ENCODE data around the gene EIF2S2. TPM values are rescaled to one million over a fixed set of nuclear protein-coding genes. Genes with fewer than 3 reads are reported as not detected.

Gene EIF2S2
- total RNA-seq, 1 experiment from 2014 or later: 124 TPM

DNA sequence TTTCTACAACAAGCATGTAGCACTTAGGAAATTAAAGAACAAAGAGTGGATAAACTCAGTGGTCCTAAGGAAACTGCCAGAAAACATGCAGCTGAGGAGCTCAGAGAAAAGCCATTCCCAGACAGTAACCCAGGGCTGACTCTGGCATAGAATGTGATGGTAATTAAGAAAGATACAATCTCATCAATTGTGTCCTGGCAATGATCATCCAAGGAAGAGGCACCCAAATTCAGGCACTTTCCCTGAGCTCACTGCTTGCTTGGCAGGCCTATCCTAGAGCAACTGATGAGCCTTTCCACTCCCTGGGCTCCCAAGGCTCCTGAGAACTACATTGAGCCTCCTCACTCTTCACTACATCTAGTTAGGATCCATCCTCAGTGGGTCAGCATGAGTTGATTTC, 16.2 kb downstream of the EIF2S2 start (continued):
- no peak for TF ChIP-seq FOXJ3 (CRISPR knock-in tag; IDR thresholded peaks at IDR 0.05; ENCODE audit: borderline replicate concordance)

DNA sequence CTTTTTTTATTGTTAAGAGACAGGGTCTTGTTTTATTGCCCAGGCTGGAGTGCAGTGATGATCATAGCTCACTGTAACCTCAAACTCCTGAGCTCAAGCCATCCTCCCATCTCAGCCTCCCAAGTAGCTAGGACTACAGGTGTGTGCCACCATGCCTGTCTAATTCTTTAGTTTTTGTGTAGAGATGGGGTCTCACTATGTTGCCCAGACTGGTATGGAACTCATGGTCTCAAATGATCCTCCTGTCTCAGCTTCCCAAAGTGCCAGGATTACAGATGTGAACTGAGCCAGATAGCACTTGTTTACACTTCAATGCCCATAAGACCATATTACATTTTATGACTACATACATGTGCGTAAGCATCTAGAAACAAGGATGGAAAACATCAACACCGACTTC, 18.1 kb downstream of the EIF2S2 start:
- Mint-ChIP-seq H3K27ac (no peak overlapping the region), H3K27me3 (ENCODE audit: low read depth) (no peaks in the 10 kb centered on the region), H3K36me3 (peaks cover 89% of the 10 kb centered on the region), H3K9me3 (no peaks in the 10 kb centered on the region), H3K4me3 (no peak overlapping the region), H3K4me1 (no peaks in the 10 kb centered on the region)
- ChIA-PET POLR2A (interaction anchor here (1.2 kb wide), 1 partner anchor 11 kb away, joined by 3 read pairs; no protein-coding TSS in a partner anchor), CTCF (interaction anchor here (0.6 kb wide), 1 partner anchor 231 kb away, joined by 3 read pairs; no protein-coding TSS in a partner anchor)
- ATAC-seq (no peak), DNase-seq (ENCODE audit: low spot score) (no peak)
- TF ChIP-seq ZNF121 (CRISPR knock-in tag; IDR thresholded peaks at IDR 0.05): peak; percentile 90
- TF ChIP-seq, protein P1, sequence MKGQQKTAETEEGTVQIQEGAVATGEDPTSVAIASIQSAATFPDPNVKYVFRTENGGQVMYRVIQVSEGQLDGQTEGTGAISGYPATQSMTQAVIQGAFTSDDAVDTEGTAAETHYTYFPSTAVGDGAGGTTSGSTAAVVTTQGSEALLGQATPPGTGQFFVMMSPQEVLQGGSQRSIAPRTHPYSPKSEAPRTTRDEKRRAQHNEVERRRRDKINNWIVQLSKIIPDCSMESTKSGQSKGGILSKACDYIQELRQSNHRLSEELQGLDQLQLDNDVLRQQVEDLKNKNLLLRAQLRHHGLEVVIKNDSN (CRISPR knock-in tag; IDR thresholded peaks at IDR 0.05): no peak
- TF ChIP-seq IRF2 (CRISPR knock-in tag; IDR thresholded peaks at IDR 0.05; ENCODE audit: borderline replicate concordance, low read depth): no peak

DNA sequence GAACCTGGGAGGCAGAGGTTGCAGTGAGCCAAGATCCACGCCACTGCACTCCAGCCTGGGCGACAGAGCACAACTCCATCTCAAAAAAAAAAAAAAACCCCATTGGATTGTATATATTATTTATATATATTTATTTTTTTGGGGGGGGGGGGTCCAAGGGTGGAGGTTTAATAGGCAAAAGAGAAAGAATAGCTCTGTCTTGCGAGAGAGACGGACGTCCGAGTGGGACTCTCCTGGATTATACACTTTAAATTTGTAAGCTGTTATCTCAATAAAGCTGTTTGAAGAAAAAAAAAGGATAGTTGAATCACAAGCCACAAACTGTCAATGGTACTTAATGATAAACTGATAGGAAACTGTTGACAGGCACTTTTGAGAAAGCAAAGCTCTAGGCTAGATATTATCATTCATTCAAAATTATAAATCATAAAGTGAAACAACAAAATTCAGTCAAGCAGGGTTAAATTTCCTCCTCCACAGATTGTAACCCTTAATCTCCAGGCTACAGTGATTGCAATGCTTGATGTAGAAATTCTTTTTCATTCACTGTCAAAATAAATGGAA, 20.3 kb downstream of the EIF2S2 start:
- H3K36me3 Mint-ChIP-seq: peaks cover 82% of the 10 kb centered on the region
- POLR2A ChIA-PET: interaction anchor here (1.5 kb wide), 1 partner anchor 20 kb away, joined by 5 read pairs; the partner anchor contains the start of gene EIF2S2
- no peak for ATAC-seq
- CTCF ChIA-PET: no interaction called here
- no peak overlapping the region for H3K27ac Mint-ChIP-seq
- H3K4me1 Mint-ChIP-seq: no peaks in the 10 kb centered on the region
- DNase-seq (ENCODE audit: low spot score): no peak
- H3K9me3 Mint-ChIP-seq: no peaks in the 10 kb centered on the region
- no peaks in the 10 kb centered on the region for H3K27me3 Mint-ChIP-seq (ENCODE audit: low read depth)
- TF ChIP-seq NR2C2 (CRISPR knock-in tag; IDR thresholded peaks at IDR 0.05) (no peak), HMGA2 (CRISPR knock-in tag; IDR thresholded peaks at IDR 0.05) (no peak), RELA (CRISPR knock-in tag; IDR thresholded peaks at IDR 0.05; ENCODE audit: borderline replicate concordance) (no peak), KAT7 (CRISPR knock-in tag; IDR thresholded peaks at IDR 0.05; ENCODE audit: borderline replicate concordance) (no peak)
- TF ChIP-seq, protein P2, sequence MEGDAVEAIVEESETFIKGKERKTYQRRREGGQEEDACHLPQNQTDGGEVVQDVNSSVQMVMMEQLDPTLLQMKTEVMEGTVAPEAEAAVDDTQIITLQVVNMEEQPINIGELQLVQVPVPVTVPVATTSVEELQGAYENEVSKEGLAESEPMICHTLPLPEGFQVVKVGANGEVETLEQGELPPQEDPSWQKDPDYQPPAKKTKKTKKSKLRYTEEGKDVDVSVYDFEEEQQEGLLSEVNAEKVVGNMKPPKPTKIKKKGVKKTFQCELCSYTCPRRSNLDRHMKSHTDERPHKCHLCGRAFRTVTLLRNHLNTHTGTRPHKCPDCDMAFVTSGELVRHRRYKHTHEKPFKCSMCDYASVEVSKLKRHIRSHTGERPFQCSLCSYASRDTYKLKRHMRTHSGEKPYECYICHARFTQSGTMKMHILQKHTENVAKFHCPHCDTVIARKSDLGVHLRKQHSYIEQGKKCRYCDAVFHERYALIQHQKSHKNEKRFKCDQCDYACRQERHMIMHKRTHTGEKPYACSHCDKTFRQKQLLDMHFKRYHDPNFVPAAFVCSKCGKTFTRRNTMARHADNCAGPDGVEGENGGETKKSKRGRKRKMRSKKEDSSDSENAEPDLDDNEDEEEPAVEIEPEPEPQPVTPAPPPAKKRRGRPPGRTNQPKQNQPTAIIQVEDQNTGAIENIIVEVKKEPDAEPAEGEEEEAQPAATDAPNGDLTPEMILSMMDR (IDR thresholded peaks at IDR 0.05): no peak
- TF ChIP-seq, protein P3, sequence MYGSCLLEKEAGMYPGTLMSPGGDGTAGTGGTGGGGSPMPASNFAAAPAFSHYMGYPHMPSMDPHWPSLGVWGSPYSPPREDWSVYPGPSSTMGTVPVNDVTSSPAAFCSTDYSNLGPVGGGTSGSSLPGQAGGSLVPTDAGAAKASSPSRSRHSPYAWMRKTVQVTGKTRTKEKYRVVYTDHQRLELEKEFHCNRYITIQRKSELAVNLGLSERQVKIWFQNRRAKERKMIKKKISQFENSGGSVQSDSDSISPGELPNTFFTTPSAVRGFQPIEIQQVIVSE (CRISPR knock-in tag; IDR thresholded peaks at IDR 0.05; ENCODE audit: borderline replicate concordance): no peak
- TF ChIP-seq, protein P4, sequence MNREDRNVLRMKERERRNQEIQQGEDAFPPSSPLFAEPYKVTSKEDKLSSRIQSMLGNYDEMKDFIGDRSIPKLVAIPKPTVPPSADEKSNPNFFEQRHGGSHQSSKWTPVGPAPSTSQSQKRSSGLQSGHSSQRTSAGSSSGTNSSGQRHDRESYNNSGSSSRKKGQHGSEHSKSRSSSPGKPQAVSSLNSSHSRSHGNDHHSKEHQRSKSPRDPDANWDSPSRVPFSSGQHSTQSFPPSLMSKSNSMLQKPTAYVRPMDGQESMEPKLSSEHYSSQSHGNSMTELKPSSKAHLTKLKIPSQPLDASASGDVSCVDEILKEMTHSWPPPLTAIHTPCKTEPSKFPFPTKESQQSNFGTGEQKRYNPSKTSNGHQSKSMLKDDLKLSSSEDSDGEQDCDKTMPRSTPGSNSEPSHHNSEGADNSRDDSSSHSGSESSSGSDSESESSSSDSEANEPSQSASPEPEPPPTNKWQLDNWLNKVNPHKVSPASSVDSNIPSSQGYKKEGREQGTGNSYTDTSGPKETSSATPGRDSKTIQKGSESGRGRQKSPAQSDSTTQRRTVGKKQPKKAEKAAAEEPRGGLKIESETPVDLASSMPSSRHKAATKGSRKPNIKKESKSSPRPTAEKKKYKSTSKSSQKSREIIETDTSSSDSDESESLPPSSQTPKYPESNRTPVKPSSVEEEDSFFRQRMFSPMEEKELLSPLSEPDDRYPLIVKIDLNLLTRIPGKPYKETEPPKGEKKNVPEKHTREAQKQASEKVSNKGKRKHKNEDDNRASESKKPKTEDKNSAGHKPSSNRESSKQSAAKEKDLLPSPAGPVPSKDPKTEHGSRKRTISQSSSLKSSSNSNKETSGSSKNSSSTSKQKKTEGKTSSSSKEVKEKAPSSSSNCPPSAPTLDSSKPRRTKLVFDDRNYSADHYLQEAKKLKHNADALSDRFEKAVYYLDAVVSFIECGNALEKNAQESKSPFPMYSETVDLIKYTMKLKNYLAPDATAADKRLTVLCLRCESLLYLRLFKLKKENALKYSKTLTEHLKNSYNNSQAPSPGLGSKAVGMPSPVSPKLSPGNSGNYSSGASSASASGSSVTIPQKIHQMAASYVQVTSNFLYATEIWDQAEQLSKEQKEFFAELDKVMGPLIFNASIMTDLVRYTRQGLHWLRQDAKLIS (CRISPR knock-in tag; IDR thresholded peaks at IDR 0.05; ENCODE audit: borderline replicate concordance): no peak
- TF ChIP-seq, protein P5, sequence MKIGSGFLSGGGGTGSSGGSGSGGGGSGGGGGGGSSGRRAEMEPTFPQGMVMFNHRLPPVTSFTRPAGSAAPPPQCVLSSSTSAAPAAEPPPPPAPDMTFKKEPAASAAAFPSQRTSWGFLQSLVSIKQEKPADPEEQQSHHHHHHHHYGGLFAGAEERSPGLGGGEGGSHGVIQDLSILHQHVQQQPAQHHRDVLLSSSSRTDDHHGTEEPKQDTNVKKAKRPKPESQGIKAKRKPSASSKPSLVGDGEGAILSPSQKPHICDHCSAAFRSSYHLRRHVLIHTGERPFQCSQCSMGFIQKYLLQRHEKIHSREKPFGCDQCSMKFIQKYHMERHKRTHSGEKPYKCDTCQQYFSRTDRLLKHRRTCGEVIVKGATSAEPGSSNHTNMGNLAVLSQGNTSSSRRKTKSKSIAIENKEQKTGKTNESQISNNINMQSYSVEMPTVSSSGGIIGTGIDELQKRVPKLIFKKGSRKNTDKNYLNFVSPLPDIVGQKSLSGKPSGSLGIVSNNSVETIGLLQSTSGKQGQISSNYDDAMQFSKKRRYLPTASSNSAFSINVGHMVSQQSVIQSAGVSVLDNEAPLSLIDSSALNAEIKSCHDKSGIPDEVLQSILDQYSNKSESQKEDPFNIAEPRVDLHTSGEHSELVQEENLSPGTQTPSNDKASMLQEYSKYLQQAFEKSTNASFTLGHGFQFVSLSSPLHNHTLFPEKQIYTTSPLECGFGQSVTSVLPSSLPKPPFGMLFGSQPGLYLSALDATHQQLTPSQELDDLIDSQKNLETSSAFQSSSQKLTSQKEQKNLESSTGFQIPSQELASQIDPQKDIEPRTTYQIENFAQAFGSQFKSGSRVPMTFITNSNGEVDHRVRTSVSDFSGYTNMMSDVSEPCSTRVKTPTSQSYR (CRISPR knock-in tag; IDR thresholded peaks at IDR 0.05): no peak
- TF ChIP-seq, protein P6, sequence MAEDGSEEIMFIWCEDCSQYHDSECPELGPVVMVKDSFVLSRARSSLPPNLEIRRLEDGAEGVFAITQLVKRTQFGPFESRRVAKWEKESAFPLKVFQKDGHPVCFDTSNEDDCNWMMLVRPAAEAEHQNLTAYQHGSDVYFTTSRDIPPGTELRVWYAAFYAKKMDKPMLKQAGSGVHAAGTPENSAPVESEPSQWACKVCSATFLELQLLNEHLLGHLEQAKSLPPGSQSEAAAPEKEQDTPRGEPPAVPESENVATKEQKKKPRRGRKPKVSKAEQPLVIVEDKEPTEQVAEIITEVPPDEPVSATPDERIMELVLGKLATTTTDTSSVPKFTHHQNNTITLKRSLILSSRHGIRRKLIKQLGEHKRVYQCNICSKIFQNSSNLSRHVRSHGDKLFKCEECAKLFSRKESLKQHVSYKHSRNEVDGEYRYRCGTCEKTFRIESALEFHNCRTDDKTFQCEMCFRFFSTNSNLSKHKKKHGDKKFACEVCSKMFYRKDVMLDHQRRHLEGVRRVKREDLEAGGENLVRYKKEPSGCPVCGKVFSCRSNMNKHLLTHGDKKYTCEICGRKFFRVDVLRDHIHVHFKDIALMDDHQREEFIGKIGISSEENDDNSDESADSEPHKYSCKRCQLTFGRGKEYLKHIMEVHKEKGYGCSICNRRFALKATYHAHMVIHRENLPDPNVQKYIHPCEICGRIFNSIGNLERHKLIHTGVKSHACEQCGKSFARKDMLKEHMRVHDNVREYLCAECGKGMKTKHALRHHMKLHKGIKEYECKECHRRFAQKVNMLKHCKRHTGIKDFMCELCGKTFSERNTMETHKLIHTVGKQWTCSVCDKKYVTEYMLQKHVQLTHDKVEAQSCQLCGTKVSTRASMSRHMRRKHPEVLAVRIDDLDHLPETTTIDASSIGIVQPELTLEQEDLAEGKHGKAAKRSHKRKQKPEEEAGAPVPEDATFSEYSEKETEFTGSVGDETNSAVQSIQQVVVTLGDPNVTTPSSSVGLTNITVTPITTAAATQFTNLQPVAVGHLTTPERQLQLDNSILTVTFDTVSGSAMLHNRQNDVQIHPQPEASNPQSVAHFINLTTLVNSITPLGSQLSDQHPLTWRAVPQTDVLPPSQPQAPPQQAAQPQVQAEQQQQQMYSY (CRISPR knock-in tag; IDR thresholded peaks at IDR 0.05): no peak
- no peak overlapping the region for H3K4me3 Mint-ChIP-seq

Data from WTC11 (cell line).